HepG2 (cell line): ENCODE data around the gene UNC5CL. TPM values are rescaled to one million over a fixed set of nuclear protein-coding genes. Genes with fewer than 3 reads are reported as not detected.

Source experiments
- AKAP8 ChIP-seq: sonication (generic); formaldehyde crosslinking; IDR thresholded peaks from 2 replicates; pipeline ENCODE4 v1.5.1; 2020; ENCODE audit warnings: mild to moderate bottlenecking, missing genetic modification reagents
- ARID2 ChIP-seq: sonication (generic); formaldehyde crosslinking; IDR thresholded peaks from 2 replicates; pipeline ENCODE4 v1.8.1; 2022; ENCODE audit warnings: mild to moderate bottlenecking, missing genetic modification reagents, borderline replicate concordance
- CEBPG ChIP-seq: IDR thresholded peaks from 2 replicates; pipeline ENCODE4 v1.6.1; 2016
- ERF ChIP-seq: IDR thresholded peaks from 2 replicates; pipeline ENCODE4 v1.6.1; 2018; ENCODE audit warnings: missing biosample characterization, missing genetic modification reagents
- HIVEP1 ChIP-seq: sonication (generic); formaldehyde crosslinking; IDR thresholded peaks from 2 replicates; pipeline ENCODE4 v1.4.0; 2020; ENCODE audit warnings: mild to moderate bottlenecking, missing genetic modification reagents
- HNF1A ChIP-seq, 2 experiments: sonication (generic) in 1 of 2; formaldehyde crosslinking in 1 of 2; IDR thresholded peaks; 2 replicates each; pipeline versions ENCODE4 v1.4.0 to v1.6.1; 2016 to 2020; ENCODE audit warnings: borderline replicate concordance in 1 of 2, low read depth in 1 of 2, mild to moderate bottlenecking in 1 of 2, missing genetic modification reagents in 1 of 2
- RFXAP ChIP-seq: sonication (generic); formaldehyde crosslinking; IDR thresholded peaks from 2 replicates; pipeline ENCODE4 v1.4.0; 2020; ENCODE audit warnings: missing genetic modification reagents, borderline replicate concordance
- SOX5 ChIP-seq: IDR thresholded peaks from 2 replicates; pipeline ENCODE4 v1.6.1; 2016; ENCODE audit warnings: borderline replicate concordance
- ZNF609 ChIP-seq: sonication (generic); formaldehyde crosslinking; IDR thresholded peaks from 2 replicates; pipeline ENCODE4 v1.4.0; 2020; ENCODE audit warnings: mild to moderate bottlenecking, missing genetic modification reagents, borderline replicate concordance
- ZNF7 ChIP-seq: IDR thresholded peaks from 2 replicates; pipeline ENCODE4 v1.6.1; 2016; ENCODE audit warnings: missing biosample characterization, missing genetic modification reagents
- polyA plus RNA-seq, 8 experiments: library from polyadenylated mRNA; depleted of rRNA in 3 of 8; stranded (reverse) in 7 of 8; unstranded in 1 of 8; fragments of >200 nt; fragmentation: Illumina TruSeq in 4 of 8; extraction: Trizol in 4 of 8; gene quantifications; 2 replicates each; pipeline versions ENCODE4 v1.2.1 to v1.2.3, GENCODE V29; 2011 to 2016; ENCODE audit warnings: low read depth in 4 of 8, missing spikeins in 1 of 8, mixed read lengths in 1 of 8; ENCODE audit not compliant: insufficient read depth in 1 of 8
- total RNA-seq, 5 experiments: library from RNA; depleted of rRNA; stranded (reverse); fragments of >200 nt; fragmentation: Illumina TruSeq; extraction: Trizol; gene quantifications; 2 replicates each; pipeline ENCODE4 v1.2.3, GENCODE V29; 2016; ENCODE audit warnings: low read depth in 1 of 5
- TF ChIP-seq, protein P1 (sequence below): sonication (generic); formaldehyde crosslinking; IDR thresholded peaks from 2 replicates; pipeline ENCODE4 v1.4.0; 2020; ENCODE audit warnings: missing genetic modification reagents; ENCODE audit errors: not compliant biosample characterization
- TF ChIP-seq, protein P2 (sequence below): sonication (generic); formaldehyde crosslinking; IDR thresholded peaks from 2 replicates; pipeline ENCODE4 v1.4.0; 2020; ENCODE audit warnings: missing genetic modification reagents

The UNC5CL gene
- total and polyA plus RNA-seq, 2 of the 13 experiments (the other 11 are each of a cell fraction or from before 2014, with no cell fraction given) = 2.4 to 2.5 TPM

DNA sequence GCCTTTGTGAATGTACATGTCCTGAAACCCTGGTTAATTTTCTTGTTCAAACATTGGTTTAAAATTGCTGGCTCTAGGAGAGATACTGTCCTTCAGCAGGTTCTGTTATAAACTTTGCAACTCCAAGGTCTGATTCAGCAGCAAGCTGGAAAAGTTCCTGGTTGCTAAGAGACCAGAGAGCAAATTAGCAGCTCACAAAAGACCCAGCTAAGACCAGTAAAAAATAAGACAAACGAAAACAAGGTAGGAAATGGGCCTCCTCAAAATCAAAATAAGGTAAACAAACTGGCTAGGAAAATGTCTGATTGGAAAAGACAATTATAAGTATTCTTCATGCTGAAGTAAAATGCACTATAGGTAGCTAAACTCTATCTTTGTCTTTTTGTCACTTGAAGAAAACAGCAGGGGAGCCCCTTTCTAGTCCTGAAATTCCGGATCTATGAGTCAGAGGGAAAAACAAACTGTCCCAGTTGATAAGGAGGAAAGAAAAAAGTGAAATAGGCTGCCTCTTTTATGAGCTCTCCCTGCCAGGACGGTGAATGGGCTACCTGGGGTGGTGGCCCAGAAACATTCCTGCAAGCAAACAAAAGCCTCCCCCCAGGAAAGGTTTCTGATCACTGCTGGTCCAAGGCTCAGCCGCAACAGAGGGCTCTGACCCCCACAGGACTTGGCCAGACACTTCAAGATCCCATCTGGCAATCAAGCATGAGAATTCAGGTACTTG is 41.6 kb downstream of the UNC5CL start (continued):
- no peak for TF ChIP-seq HIVEP1 (CRISPR knock-in tag)
- TF ChIP-seq ZNF609 = 0 out of 2 replicates have a peak, but pooled peaks have one; percentile 36
- no peak for TF ChIP-seq ERF (CRISPR knock-in tag)
- TF ChIP-seq, protein P1, sequence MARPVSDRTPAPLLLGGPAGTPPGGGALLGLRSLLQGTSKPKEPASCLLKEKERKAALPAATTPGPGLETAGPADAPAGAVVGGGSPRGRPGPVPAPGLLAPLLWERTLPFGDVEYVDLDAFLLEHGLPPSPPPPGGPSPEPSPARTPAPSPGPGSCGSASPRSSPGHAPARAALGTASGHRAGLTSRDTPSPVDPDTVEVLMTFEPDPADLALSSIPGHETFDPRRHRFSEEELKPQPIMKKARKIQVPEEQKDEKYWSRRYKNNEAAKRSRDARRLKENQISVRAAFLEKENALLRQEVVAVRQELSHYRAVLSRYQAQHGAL (CRISPR knock-in tag) = no peak
- TF ChIP-seq ZNF7 = no peak
- peak; percentile 12; the same call in 1 of the 2 replicates for TF ChIP-seq CEBPG (CRISPR knock-in tag)
- peak; percentile 66; the same call in 1 of the 2 replicates for TF ChIP-seq SOX5 (CRISPR knock-in tag)
- peak; percentile 47; the same call in 1 of the 2 replicates for TF ChIP-seq HNF1A (IDR thresholded peaks at IDR 0.05; ENCODE audit: low read depth)
- TF ChIP-seq HNF1A (CRISPR knock-in tag; IDR thresholded peaks at IDR 0.05; ENCODE audit: borderline replicate concordance) = peak; percentile 61; the same call in 1 of the 2 replicates
- TF ChIP-seq ARID2 = peak; percentile 32; the same call in 1 of the 2 replicates
- no peak for TF ChIP-seq AKAP8 (CRISPR knock-in tag)
- TF ChIP-seq, protein P2, sequence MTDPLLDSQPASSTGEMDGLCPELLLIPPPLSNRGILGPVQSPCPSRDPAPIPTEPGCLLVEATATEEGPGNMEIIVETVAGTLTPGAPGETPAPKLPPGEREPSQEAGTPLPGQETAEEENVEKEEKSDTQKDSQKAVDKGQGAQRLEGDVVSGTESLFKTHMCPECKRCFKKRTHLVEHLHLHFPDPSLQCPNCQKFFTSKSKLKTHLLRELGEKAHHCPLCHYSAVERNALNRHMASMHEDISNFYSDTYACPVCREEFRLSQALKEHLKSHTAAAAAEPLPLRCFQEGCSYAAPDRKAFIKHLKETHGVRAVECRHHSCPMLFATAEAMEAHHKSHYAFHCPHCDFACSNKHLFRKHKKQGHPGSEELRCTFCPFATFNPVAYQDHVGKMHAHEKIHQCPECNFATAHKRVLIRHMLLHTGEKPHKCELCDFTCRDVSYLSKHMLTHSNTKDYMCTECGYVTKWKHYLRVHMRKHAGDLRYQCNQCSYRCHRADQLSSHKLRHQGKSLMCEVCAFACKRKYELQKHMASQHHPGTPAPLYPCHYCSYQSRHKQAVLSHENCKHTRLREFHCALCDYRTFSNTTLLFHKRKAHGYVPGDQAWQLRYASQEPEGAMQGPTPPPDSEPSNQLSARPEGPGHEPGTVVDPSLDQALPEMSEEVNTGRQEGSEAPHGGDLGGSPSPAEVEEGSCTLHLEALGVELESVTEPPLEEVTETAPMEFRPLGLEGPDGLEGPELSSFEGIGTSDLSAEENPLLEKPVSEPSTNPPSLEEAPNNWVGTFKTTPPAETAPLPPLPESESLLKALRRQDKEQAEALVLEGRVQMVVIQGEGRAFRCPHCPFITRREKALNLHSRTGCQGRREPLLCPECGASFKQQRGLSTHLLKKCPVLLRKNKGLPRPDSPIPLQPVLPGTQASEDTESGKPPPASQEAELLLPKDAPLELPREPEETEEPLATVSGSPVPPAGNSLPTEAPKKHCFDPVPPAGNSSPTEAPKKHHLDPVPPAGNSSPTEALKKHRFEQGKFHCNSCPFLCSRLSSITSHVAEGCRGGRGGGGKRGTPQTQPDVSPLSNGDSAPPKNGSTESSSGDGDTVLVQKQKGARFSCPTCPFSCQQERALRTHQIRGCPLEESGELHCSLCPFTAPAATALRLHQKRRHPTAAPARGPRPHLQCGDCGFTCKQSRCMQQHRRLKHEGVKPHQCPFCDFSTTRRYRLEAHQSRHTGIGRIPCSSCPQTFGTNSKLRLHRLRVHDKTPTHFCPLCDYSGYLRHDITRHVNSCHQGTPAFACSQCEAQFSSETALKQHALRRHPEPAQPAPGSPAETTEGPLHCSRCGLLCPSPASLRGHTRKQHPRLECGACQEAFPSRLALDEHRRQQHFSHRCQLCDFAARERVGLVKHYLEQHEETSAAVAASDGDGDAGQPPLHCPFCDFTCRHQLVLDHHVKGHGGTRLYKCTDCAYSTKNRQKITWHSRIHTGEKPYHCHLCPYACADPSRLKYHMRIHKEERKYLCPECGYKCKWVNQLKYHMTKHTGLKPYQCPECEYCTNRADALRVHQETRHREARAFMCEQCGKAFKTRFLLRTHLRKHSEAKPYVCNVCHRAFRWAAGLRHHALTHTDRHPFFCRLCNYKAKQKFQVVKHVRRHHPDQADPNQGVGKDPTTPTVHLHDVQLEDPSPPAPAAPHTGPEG = 0 out of 2 replicates have a peak, but pooled peaks have one; percentile 31
- peak; percentile 45; the same call in 1 of the 2 replicates for TF ChIP-seq RFXAP (CRISPR knock-in tag)
